Measurements from ENCODE around the gene CCDC102B.
"Not testable (repeated sequence)": the region's sequence is repeated elsewhere in the genome, so short reads cannot be mapped to it uniquely, and the experiment has no call there.

Gene CCDC102B

DNA sequence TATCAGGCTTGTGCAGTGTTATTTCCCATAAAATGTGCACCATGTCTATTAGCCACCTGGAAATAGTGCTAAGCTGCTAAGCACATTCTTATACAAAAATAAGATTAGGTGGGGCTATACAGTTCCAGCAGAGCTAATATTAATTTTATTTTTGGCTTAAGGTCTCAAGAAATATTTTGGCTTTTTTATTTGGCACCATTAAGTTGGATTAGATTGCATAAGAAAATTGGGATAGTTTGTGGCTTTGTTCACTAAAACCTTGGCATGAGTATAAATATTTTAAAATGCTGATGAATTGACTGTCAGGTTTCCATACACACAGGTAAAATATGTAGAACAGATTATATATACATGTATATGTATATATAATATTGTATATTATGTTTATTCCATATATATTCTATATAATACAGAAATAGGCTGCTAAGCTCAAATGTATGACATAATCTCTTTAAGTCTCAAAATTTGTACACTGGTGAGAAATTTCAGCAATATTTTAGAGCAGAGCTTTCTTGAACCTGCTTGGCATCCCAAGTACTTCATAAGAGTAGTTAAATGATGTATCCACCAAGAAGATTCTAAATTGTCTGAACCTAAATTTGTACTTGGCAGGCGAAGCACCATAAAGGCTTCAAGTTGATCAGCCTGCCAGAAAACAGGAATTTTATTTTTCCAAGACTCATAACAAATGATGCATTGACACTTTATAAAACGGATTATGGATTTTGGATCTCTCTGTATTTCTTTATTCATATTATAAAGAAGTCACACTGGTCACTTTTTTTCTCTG is 32.6 kb downstream of the CCDC102B start:
- DNase-seq = no peak

DNA sequence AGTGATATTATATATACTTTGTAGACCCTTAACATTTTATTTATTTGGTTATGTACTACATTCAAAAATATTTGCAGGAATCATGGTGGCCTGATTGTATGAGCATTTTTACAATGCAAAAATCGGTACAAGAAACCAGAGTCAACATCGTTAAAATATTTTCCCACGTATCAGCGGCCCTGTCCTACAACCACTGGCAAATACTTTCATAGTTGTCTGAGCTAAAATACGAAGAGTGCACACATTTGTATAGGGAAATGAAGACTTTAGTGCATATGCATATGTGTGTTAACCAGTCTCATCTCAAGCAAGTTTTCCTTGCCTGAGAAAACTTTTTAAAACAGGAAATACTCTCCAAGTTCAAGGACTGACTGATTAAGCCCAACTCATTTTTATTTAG is 35.9 kb downstream of the CCDC102B start:
- no peak for DNase-seq

DNA sequence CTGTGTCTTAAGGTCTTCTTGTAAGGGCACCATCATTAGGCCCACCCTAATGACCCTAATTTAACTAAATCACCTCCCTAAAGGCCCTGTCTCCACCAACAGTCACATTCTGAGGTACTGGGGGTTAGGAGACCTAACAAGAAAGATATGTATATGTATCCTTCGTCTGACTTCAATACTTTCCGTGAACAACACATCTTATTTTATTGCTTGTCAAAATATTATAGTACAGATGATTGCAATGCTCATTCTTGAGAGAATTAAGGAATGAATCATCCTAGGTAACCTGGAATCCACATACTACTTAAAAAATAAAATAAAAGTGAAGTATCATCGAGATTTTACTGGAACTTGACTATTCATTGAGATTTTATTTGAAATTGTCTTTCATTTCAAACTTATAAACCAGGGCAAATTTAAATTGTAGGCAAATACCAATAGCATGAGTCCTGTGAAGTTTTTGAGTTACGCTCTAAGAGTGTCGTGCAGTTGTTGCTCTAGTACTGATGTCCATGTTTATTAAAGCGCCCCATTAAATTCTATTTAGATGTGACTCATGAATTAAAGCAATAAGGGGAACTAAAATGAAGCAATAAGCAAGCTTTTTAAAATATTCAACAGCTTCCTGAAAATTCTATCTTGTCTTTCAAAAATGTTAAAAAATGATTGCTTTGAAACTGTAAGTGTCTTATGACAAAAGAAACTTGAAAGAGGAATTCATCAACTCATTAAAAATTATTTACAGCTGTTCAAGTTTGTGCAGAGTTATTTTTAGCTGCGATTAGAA is 40.0 kb downstream of the CCDC102B start:
- DNase-seq = no peak

DNA sequence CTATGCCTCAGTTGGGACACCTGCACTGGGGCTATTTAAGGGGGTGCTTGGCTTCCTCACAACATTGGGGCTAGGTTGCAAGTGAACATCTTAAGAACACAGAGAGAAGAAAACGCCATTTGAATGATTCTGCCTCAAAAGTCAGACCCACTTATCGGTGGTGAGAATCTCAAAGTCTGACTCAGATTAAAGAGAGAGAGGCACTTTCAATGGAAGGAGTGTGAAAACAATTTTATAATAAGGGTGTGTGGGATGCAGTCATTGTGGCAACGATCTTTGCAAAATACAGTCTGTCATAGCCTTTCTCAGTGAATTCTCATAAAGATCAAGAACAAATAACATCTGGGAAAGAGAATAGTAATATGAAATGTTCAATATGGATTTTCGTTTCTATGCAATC is 41.8 kb downstream of the CCDC102B start:
- DNase-seq = peak; percentile 31

DNA sequence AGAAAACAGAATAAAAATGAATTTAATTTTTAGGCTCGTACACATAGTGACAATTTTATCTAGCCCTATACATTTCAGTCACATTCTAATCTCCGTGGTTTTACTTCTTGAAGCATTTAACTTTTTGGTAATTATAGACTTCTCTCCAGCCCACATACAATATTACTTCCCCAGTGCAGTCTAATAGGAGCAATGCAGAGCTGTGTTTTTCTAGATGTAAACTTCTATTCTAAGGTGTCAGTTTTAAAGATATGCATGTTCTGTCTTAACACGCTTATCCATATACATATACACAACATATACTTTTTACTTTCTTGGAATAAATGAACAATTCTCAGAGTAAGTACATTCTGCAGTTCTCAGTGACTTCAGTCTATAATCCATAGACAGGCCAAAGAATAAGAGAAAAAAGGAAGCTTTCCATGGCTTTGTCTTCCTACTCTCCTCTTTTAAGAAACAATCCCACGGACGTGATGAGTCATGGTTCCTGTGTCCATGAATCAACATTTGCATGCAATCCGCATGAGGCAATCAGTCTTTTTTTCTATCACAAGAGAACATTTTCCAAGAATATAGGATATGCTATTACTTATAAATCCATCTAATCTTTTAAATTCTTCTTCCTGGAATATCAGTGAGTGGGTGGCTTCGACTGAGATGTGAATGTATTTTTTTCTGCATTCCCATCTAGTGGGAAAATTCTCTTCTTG is 42.8 kb downstream of the CCDC102B start:
- DNase-seq = peak; percentile 83

DNA sequence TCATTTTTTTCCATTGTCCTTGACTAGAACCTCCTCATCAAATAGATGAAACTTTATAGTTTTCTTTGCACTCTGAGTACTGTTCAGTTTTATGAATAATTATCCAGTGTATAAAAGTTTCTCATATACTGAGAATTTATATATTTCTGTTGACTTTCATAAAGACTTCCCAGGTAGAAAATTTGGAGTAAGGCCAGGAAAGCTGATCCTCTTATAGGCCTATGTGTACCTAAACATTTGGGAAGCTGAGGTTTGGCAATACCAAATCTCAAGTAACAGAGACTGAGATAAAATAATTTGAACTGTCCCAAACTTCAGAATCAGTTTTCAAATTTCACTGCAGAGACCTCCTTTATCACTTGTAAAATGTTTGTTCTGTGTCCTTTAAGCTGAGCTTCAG is 43.4 kb downstream of the CCDC102B start:
- DNase-seq = peak; percentile 58

DNA sequence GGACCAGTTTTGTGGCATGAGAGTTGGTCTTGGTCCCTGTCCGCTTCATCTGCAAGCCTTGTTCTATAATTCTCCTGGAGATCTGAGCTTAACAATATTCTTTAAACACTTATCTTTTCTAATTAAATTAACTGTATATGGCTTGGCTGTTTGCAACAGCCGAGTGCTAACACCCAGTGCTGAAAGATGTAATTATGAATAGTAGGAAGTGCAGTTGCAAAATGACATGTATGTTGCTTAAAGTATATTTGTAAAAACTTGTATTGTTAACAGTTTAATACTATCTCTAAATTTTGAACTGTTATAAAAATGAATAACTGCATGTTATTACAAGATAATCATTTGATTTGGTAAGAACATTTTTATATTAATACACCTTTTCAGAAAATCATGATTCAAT is 45.1 kb downstream of the CCDC102B start:
- DNase-seq = no peak

DNA sequence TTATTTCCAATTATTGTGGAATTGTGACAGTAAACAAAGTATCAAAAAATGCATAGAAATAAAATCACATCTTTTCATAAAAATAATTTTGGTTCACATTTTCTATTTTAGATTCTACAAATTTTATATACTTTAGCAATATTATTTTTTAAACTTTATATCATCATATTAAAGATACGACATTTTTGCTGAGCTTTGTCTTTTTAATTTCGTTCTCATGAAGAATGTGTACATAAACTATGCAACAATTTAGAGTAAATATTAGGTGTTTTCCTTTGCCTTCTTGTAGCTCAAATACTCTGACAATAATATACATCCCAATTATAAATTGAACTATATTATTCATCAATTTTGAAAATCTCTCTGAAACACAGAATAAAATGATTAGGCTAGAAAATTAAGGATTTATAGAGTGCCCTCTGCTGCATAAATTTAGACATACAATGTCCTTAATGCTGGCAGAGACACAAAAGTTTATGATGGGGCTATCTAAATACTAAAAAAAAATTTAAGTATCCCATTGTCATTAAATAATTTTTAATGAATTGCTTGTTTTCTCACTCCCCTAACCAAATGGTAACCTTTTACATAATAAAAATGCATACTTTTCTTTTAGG is 45.7 kb downstream of the CCDC102B start:
- peak; percentile 17 for DNase-seq

DNA sequence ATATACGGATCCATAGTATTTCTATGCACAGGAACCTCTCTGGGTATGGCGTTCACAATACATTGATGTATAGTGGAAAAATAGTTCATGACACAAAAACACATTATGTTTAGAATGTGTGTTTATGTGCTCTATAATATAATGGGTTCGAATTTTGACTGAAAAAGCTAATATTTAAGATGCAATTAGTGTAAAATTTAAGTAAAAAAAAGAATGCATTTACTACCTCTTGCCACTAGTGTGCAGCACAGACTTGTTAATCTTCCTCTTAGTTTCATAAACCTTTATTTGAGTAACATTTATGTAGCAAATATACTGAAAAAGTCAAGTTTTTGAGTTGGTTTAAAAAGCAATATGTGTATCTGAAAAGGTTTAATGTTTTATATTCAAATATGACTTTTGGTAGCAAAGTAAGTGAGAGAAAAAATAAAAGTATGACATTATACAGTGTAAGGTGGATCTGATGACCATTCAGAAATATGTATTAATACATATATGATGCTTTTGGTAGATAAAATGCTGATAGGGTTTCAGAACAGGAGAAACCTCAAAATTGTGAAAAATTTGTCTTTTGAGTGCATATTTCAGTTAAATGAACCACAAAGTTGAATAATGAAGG is 49.4 kb downstream of the CCDC102B start:
- DNase-seq = peak; percentile 51

DNA sequence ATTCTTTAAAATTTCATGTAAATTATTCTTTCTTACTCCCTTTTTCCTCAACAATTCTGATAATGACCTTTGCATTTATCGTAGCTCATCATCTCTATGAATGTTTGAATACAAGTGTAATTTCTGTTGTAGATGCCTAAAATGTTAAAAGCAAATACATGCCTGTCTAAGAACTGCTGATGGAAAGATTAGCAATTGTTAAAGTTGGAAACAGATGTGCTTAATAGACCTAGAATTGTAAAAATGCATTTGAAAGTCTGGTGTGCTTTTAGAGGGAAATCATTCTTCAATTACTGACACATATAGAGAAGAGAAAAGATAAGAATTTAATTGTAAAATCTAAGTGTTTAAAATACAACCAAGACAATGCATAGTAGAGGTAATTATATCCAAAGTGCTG is 50.4 kb downstream of the CCDC102B start:
- no peak for DNase-seq

DNA sequence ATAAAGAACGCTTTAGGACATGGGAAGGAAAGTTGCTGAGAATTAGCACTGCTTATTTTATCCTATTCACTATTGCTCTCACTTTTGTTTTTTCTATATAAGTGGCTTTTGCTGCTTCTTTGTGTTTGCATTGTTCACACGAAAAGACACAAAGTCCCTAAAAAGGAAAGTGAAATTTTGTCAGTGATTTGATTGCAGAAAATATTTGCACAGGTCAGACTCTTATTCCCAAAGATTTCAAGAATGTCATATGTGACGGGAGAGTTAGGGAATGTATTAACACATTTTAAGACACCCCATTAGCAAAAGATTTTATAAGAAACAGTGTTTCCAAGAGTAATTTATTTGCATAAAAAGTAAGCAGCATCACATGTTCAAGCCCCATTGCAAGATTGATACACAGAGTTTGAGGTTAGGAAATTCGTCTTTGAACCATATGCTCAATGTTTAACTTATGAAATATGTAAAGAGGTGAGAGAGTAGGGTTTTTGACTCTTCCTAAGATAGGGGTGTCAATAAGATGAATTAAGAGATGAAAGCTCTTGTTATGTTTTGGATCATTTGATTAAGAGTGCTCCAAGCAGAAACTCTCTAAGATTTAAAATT is 57.0 kb downstream of the CCDC102B start:
- no peak for DNase-seq

DNA sequence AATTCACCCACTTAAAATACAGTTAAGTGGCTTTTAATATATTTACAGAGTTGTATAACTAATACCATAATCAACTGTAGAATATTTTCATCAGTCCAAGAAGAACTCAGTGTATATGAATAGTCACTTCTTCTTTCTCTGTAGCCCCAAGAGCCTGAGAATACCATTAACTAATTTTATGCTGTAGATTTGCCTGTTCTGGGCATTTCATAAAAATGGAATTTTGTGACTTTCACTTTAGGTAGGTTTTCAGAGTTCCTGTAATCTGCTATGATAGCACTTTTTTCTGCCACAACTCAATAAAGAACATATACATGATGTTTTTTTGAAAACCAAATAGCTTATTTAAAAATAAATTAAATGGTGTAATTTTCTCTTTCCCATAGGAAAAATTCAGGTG is 57.6 kb downstream of the CCDC102B start:
- DNase-seq = peak; percentile 8

DNA sequence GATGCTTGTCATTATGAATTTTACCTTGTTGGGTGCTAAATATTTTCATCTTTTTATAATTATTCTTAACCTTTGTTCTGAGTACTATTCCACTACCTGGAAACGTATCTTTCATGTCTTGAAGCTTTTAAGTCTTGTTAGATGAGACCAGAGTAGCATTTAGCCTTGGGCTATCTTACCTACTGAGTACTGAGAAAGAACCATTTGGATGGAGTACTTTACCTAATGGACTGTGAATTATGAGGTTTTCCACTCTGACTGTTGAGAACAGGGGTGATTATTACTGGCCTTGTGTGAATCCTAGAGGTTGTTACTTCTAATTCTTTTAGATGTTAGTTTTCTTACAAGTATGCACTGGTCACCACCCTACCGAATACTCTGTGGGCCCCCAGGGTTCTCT is 63.5 kb downstream of the CCDC102B start:
- DNase-seq = no peak

DNA sequence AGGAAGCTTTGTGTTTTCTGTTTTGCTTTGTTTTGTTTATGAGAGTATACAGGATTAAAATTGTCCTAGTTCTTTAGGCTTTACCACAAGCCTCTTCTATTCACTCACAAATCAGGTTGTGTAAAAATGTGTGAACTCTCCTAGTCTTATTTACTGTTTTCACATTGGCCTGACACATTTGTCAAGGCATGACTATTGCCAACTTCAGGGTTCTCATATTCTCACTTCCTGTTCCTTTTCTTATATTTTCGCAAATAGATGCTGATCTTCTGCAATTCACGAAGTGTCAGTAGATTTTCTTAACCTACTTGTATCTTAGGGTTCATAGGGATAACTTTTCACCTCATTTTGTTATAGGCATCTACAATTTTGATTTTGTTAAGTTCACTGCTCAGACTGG is 67.1 kb downstream of the CCDC102B start:
- no peak for DNase-seq

DNA sequence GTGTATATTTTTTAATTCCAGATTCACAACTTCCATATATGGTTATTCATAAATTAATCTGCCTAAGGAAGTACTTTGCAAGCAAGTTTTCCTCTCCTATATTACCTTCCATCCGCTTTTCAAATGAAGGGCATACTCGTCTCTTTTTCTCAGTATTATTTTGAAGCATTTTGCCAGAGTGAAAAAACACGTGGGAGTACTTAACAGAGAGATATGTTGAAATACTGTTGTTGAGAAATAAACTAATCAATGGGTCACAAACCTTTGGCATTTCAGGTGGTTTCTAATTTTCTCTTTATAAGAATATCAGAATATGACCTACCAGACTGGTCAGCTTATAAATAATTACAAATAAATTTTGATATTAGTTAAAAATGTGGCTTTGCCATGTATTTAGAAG is 67.6 kb downstream of the CCDC102B start:
- no peak for DNase-seq

DNA sequence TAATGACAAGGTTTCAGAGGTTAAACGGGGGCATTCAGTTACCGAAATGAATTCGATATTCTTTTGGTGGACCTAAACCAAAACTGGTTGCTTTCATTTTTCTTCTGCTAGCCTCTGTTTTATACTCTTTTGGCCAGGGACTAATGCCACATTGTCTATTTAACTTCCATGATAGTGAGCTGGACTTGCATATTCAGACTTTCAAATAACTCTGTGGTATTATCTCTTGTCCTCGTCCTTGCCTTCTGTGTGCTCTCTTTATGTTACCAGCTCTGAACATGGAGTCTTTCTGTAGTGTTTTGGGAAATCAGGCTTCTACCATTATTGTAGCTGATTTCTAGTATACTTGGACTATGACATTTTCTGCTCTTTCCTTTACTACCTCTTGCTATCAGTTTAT is 75.1 kb downstream of the CCDC102B start:
- DNase-seq = no peak

DNA sequence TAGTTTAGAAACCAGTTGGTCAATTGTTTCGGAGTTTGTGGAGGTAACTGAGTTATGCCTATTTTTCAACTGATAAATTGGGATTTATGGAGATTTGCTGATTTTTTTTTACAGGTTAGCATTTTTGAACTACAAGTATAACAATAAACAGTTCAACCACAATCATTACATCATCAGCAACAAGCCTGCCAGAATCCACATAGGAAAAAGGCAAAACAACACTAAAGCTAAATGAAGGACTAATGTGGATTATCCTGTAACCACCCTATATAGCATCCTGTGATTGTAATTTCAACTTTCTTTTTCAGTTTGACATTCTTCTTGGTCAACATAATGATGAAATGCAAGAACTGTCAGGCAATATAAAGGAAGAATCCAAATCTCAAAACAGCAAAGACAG is 76.5 kb downstream of the CCDC102B start:
- no peak for DNase-seq

DNA sequence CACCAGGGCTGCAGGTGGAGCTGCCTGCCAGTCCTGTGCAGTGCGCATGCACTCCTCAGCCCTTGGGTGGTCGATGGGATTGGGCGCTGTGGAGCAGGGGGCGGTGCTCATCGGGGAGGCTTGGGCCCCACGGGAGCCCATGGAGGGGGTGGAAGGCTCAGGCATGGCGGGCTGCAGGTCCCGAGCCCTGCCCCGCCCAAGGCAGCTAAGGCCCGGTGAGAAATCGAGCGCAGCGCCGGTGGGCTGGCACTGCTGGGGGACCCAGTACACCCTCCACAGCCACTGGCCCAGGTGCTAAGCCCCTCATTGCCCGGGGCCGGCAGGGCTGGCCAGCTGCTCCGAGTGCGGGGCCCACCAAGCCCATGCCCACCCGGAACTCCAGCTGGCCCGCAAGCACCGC is 82.1 kb downstream of the CCDC102B start:
- not testable (repeated sequence) for DNase-seq

DNA sequence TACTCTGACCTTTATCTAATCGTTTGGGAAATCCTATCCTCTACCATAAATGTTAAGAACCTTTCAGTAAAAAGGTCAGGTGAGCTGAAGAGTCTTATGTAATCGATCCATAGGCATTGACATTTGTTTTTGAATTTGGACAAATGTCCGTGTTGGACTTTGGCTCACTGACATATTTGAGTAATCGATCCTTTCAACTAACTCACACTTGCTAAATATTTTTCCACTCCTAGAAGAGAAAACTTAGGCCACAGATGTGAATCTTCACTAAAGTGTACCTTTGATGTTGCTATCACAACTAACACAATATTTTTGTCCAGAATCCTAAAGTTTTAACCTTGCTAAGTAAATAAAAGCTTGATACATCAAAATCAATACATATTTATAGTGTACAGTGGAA is 89.5 kb downstream of the CCDC102B start:
- DNase-seq = no peak

DNA sequence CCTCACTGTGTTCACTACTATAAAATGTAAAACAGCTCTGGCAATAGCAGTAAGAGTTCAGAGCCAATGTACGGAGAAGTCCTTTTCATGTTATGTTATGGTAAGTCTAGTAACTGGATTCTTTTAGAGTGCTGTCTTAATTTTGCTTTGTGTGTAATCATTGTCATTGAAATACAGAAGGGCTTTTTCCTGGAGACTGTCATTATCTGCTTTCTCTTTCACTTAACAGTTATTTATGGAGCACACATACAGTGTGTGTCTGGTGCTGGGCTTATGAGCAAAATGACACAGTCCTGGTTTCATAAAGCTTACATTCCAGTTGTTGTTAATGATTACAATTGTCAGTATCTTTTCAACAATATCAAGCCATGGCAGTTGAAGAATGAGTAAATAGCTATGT is 95.5 kb downstream of the CCDC102B start:
- peak; percentile 72 for DNase-seq

DNA sequence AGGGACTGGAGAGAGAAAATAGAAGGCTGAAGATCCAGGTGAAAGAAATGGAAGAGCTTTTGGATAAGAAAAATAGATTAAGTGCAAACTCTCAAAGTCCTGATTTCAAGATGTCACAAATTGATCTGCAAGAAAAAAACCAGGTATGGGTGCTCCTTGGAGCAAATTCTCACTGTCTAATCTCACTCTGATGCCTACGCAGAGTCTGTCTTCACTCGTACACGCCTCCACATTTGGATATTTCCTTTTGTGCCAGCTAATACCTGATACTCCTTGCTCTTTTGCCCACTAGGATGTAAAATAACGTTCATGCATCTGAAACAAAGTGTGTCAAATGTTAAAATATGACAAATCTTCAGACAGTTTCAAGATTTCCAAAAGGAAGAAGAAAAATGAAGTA is 99.4 kb downstream of the CCDC102B start:
- DNase-seq = no peak

DNA sequence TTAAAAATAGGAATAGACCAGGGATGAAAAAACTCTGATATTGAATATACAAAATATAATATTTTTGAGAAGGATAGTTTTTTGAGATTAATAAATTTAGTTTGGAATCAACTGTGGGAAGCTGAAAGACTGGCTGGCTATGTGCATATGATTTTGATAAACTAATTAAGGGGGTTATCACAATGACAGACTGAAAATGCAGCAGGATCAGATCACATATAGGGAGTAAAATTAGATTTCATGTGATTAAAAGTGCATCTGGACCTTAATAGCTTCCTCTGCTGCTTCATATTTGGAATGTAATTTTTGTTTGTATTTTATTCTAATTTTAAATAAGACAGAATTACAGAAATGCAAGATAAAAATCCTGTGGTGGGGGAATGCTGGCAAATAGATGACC is 111.7 kb downstream of the CCDC102B start:
- no peak for DNase-seq
